Measurements from ENCODE around the gene ATF6B.

DNA sequence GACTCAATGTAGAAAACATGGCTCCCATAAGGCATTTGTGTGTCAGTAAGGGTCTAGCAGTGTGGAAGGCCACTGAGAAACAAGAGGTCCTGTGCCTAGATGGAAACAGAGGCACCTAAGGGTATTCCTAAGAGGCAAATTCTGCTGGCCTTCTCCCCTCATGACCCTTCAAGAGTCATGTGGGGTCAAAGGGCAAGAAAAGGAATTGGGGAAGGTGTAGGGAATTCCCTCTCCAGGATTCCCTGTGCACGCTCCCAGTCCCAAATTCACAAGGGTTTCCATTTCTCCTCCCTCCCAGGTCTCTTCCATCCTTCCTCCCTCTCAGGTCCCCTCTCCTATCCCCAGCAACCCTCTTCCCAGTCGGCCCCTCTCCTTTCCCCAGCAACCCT lies 47.3 kb upstream of the ATF6B start:
- TF ChIP-seq, protein P1, sequence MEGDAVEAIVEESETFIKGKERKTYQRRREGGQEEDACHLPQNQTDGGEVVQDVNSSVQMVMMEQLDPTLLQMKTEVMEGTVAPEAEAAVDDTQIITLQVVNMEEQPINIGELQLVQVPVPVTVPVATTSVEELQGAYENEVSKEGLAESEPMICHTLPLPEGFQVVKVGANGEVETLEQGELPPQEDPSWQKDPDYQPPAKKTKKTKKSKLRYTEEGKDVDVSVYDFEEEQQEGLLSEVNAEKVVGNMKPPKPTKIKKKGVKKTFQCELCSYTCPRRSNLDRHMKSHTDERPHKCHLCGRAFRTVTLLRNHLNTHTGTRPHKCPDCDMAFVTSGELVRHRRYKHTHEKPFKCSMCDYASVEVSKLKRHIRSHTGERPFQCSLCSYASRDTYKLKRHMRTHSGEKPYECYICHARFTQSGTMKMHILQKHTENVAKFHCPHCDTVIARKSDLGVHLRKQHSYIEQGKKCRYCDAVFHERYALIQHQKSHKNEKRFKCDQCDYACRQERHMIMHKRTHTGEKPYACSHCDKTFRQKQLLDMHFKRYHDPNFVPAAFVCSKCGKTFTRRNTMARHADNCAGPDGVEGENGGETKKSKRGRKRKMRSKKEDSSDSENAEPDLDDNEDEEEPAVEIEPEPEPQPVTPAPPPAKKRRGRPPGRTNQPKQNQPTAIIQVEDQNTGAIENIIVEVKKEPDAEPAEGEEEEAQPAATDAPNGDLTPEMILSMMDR (IDR thresholded peaks at IDR 0.05): no peak
- no peak for TF ChIP-seq POLR2A (IDR thresholded peaks at IDR 0.05)
